Mucosa of rectum (tissue), 2 donors: ENCODE results near the gene ZNF385B.

ENCODE experiments used
- H3K27ac ChIP-seq, 2 donors: one replicate each; pipeline ENCODE4 v1.7.0; 2013; ENCODE audit warnings: inconsistent platforms in 2 of 2, low read depth in 2 of 2, low read length in 2 of 2
- H3K27me3 ChIP-seq, 2 donors: one replicate each; pipeline ENCODE4 v1.7.0; 2013; ENCODE audit warnings: low read length in 2 of 2; ENCODE audit not compliant: control insufficient read depth in 2 of 2, insufficient read depth in 2 of 2
- H3K36me3 ChIP-seq, 2 donors: one replicate each; pipeline ENCODE4 v1.7.0; 2013; ENCODE audit warnings: low read length in 2 of 2; ENCODE audit not compliant: control insufficient read depth in 2 of 2, insufficient read depth in 2 of 2
- H3K4me1 ChIP-seq, 2 donors: one replicate each; pipeline ENCODE4 v1.7.0; 2013; ENCODE audit warnings: low read length in 2 of 2, mild to moderate bottlenecking in 1 of 2; ENCODE audit not compliant: control insufficient read depth in 2 of 2, insufficient read depth in 2 of 2
- H3K4me3 ChIP-seq, 2 donors: one replicate each; pipeline ENCODE4 v1.7.0; 2013; ENCODE audit warnings: low read length in 2 of 2
- H3K9ac ChIP-seq, 2 donors: one replicate each; pipeline ENCODE4 v1.7.0; 2013; ENCODE audit warnings: low read length in 2 of 2, low read depth in 1 of 2, mild to moderate bottlenecking in 1 of 2
- H3K9me3 ChIP-seq, 2 donors: one replicate each; pipeline ENCODE4 v1.7.0; 2013; ENCODE audit warnings: low read length in 2 of 2; ENCODE audit not compliant: control insufficient read depth in 2 of 2
- donor health status: healthy.
- donor health status: Normal muscosa, but diverticular disease.

The ZNF385B gene

DNA sequence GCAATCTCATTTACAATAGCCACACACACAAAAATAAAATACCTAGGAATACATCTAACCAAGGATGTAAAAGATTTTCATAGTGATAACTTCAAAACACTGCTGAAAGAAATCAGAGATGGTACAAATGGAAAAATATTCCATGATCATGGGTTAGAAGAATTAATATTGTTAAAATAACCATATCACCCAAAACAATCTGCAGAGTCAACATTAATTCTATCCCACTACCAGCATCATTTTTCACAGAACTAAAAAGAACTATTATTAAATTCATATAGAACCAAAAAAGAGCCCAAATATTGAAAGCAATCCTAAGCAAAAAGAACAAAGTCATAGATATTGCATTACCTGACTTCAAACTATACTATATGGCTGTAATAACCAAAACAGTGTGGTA, 50.4 kb downstream of the ZNF385B start:
- Histone ChIP-seq H3K27ac (no peak overlapping the region), H3K4me1 (no peaks in the 10 kb centered on the region), H3K36me3 (no peaks in the 10 kb centered on the region), H3K4me3 (no peak overlapping the region), H3K9ac (no peak overlapping the region), H3K27me3 (no peaks in the 10 kb centered on the region), H3K9me3 (no peaks in the 10 kb centered on the region)

DNA sequence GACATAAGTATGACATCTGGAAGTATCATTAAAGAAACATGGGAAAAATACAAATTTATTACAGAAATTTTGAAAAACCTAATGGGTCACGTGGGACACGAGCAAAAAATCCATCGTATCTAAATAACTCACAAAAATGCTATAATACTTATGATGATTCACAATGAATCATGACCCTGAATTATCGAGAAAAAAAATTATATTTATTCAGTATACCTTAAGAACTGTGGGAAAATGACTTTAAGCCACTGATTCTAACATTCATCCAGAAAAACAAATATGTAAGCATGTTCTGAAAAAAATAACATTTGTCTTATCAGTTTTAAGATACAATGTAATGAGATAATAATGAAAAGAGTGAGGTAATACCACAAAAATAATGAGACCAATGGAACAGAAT, 51.8 kb downstream of the ZNF385B start:
- Histone ChIP-seq H3K9ac (no peak overlapping the region), H3K36me3 (no peaks in the 10 kb centered on the region), H3K4me3 (no peak overlapping the region), H3K9me3 (no peaks in the 10 kb centered on the region), H3K27me3 (no peaks in the 10 kb centered on the region), H3K27ac (no peak overlapping the region), H3K4me1 (no peaks in the 10 kb centered on the region)

DNA sequence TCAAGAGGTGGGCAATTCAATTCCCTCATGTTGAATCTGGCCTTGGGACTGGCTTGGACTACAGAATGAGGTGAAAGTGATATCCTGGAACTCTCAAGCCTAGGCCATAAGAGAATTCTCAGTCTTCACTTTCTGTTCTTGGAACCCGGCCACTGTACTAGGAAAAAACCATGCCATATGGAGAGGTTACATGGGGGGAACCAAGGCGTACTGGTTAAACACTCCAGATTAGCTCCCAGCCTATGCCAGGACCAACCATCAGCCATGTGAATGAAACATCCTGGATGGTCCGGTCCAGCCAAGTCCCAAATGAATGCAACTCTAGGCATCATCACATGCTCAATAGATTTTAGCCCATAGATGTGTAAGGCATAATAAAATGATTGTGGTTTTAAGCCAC, 56.4 kb downstream of the ZNF385B start:
- Histone ChIP-seq H3K9me3 (no peaks in the 10 kb centered on the region), H3K9ac (no peak overlapping the region), H3K27me3 (no peaks in the 10 kb centered on the region), H3K27ac (no peak overlapping the region), H3K4me3 (no peak overlapping the region), H3K36me3 (no peaks in the 10 kb centered on the region), H3K4me1 (no peaks in the 10 kb centered on the region)

DNA sequence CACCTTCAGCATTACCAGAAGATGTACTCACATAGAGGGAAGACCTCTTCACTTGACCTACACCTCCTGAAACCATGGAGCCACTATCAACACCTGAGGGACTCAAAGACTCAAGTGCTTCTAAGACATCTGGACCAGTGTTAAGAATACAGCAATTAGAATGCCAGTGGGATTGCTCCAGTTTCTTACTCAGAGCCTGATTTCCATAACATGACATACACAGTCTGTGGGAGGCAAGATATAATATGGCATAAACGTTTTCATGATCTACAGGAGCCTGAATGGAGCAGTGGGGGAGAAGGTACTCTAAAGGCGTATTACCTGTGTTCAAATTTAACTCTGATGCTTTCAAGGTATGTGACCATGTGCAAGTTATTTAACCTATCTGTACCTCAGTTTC, 57.2 kb downstream of the ZNF385B start:
- H3K9ac ChIP-seq: no peak overlapping the region

DNA sequence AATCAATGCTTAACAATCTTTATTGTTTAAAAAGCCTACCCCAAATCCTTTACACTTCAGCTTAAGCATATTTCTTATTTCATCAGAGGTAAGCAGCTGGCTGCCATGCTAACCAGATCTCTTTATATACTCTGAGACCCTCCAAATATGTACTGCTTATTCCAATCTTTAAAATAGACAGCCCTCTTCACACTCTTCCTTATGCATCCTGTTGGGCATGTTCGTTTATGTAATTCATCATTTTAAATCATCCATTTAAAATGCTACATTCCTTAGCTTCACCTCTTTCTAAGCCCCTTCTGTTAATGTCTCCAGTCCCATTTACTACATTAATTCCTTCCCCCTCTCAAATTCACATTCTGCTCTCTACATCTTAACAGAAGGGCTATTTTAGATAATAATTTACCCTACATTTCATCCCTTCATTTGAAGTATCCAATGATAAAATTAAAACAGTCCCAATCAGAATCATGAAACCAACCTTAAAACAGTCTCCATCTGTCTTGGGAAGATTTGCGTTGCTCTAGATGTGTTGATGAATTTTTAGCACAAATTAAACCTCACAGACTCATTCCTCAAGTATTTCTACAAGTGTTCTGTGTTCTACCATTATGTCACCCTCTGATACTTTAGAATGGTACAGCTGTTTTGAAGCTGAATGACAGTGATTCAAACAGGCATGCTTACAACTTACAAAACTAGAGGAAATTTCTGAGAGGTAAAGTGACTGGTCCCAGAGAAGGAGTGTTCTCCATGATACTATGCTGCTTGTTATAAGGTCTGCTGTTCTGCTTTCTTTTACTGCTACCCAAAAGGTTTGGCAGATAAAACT, 59.1 kb downstream of the ZNF385B start:
- no peak overlapping the region for H3K27ac ChIP-seq
- H3K4me1 ChIP-seq: no peaks in the 10 kb centered on the region
- no peak overlapping the region for H3K9ac ChIP-seq
- no peaks in the 10 kb centered on the region for H3K9me3 ChIP-seq
- no peak overlapping the region for H3K4me3 ChIP-seq
- no peaks in the 10 kb centered on the region for H3K27me3 ChIP-seq
- no peaks in the 10 kb centered on the region for H3K36me3 ChIP-seq

More for the DNA sequence above, 57.2 kb downstream of the ZNF385B start:
- no peaks in the 10 kb centered on the region for H3K9me3 ChIP-seq
- no peak overlapping the region for H3K4me3 ChIP-seq
- H3K27me3 ChIP-seq: no peaks in the 10 kb centered on the region
- no peaks in the 10 kb centered on the region for H3K4me1 ChIP-seq
- no peaks in the 10 kb centered on the region for H3K36me3 ChIP-seq
- H3K27ac ChIP-seq: no peak overlapping the region

DNA sequence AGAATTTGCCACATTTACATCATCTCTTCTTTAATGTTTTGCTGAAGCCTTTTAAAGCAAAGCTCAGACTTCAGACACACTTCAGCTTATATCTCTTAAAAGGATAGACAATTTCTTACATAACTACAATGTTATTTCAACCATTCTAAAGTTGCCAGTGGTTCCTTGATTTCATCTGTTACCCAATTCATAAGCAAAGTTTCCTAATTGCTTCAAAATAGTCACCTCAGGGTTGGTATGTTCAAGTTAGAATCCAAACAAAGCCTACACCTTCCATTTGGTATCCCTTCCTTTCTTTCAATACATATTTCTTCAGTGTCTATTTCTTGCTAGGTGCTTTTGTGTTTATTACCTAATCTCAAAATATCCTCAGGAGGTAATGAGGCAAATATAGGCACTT, 60.6 kb downstream of the ZNF385B start:
- Histone ChIP-seq H3K9me3 (no peaks in the 10 kb centered on the region), H3K4me1 (no peaks in the 10 kb centered on the region), H3K27me3 (no peaks in the 10 kb centered on the region), H3K9ac (no peak overlapping the region), H3K4me3 (no peak overlapping the region), H3K27ac (no peak overlapping the region), H3K36me3 (no peaks in the 10 kb centered on the region)

DNA sequence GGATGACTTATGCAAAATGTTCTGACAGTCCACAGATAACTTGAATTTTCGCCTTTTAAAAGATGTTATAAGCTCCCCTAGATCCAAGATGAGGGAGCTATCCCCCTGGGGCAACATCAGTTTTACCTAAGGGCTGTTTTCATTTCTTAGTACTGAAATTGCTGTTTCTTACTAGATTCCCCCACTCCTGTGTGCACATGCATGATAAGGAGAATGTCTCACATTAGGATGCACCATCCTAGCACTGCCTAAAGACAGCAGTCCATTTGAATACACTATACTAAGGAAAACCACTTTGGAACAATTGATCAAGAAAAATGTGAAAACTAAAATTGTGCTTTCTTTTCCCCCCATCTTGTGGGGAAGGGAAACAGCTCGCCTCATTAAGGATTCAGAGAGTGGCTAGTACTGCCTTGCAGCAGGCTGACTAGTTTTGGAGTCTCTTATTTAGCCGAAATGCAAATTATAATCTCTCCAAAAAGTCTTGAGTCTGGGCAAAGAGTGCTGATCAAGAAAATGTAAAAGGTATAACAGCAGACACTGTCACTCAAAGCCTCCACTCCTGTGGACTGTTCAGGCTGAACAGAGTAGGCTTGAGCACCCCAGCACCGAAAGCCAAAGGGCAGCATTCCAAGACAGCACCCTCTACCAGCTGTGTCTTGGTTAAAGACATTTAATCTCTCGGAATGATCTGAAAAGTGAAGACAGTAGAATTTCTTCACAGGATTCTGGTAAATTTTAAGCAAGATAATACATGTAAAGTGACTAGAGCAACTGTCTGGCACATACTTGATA, 65.0 kb downstream of the ZNF385B start:
- Histone ChIP-seq H3K27me3 (no peaks in the 10 kb centered on the region), H3K27ac (no peak overlapping the region), H3K36me3 (no peaks in the 10 kb centered on the region), H3K4me3 (no peak overlapping the region), H3K9me3 (no peaks in the 10 kb centered on the region), H3K4me1 (no peaks in the 10 kb centered on the region), H3K9ac (no peak overlapping the region)

DNA sequence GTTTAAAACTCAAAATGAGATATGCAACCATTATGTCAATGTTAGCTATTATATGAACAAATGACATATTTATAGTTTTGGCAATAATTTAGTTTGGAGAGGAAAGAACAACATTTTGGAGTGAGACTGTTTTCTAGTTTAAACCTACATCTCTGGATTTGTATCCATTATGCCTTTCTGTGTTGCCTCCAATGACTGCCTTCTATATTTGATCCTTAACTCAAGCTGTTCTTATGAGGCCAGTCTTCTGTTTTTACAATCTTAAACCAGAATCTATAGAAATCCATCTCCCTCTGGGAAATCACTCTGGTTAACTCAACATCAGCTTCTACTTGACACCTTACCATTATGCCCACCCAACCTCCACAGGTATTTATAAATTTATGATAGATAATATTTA, 67.5 kb downstream of the ZNF385B start:
- no peak overlapping the region for H3K4me3 ChIP-seq
- H3K9ac ChIP-seq: no peak overlapping the region
- no peaks in the 10 kb centered on the region for H3K27me3 ChIP-seq
- no peak overlapping the region for H3K27ac ChIP-seq
- no peaks in the 10 kb centered on the region for H3K9me3 ChIP-seq
- no peaks in the 10 kb centered on the region for H3K36me3 ChIP-seq
- H3K4me1 ChIP-seq: no peaks in the 10 kb centered on the region

DNA sequence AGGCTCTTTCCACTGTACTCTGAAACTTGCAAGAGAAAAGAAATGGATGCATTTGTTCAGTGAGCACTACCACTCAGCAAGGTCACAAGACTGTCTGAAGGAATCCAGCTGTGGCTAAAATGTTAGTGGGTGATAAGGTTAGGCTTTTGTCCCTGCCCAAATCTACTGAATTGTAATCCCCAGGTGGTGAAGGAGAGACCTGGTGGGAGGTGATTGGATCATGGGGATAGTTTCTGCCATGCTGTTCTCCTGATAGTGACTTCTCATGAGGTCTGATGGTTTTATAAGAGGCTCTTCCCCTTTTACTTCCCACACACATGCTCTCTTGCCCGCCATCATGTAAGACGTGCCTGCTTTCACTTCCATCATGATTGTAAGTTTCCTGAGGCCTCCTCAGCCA, 68.2 kb downstream of the ZNF385B start:
- Histone ChIP-seq H3K9ac (no peak overlapping the region), H3K27ac (no peak overlapping the region), H3K36me3 (no peaks in the 10 kb centered on the region), H3K9me3 (no peaks in the 10 kb centered on the region), H3K4me3 (no peak overlapping the region), H3K4me1 (no peaks in the 10 kb centered on the region), H3K27me3 (no peaks in the 10 kb centered on the region)
